WTC11 (cell line): ENCODE results near the gene ZSCAN10.

Source experiments
- CBFB ChIP-seq: sonication (generic); formaldehyde crosslinking; IDR thresholded peaks from 2 replicates; pipeline ENCODE4 v1.8.1; 2022; ENCODE audit warnings: mild to moderate bottlenecking, low read depth, missing genetic modification reagents
- CTCF ChIP-seq: fragments of 200-600 bp; IDR thresholded peaks from 2 replicates; pipeline ENCODE4 v1.8.0; 2022; ENCODE audit warnings: antibody characterized with exemption
- ESRRA ChIP-seq: sonication (generic); formaldehyde crosslinking; IDR thresholded peaks from 2 replicates; pipeline ENCODE4 v1.8.1; 2022; ENCODE audit warnings: mild to moderate bottlenecking, missing genetic modification reagents, borderline replicate concordance
- NR3C1 ChIP-seq: sonication (generic); formaldehyde crosslinking; conservative IDR thresholded peaks from 2 replicates; pipeline ENCODE4 v1.8.1; 2023; ENCODE audit warnings: low read depth, mild to moderate bottlenecking, missing genetic modification reagents
- TCF7 ChIP-seq: sonication (generic); formaldehyde crosslinking; IDR thresholded peaks from 2 replicates; pipeline ENCODE4 v1.8.0; 2022; ENCODE audit warnings: mild to moderate bottlenecking, low read depth, missing genetic modification reagents, moderate library complexity
- TEAD4 ChIP-seq: sonication (generic); formaldehyde crosslinking; IDR thresholded peaks from 2 replicates; pipeline ENCODE4 v1.8.0; 2022; ENCODE audit warnings: mild to moderate bottlenecking, missing genetic modification reagents
- ZNF138 ChIP-seq: sonication (generic); formaldehyde crosslinking; conservative IDR thresholded peaks from 2 replicates; pipeline ENCODE4 v1.8.1; 2022; ENCODE audit warnings: mild to moderate bottlenecking, moderate library complexity, missing genetic modification reagents
- ZNF263 ChIP-seq: sonication (generic); formaldehyde crosslinking; IDR thresholded peaks from 2 replicates; pipeline ENCODE4 v1.8.1; 2022; ENCODE audit warnings: low read depth, mild to moderate bottlenecking, moderate library complexity, missing genetic modification reagents
- ZNF425 ChIP-seq: fragments of 250-450 bp; sonication (Bioruptor Pico); conservative IDR thresholded peaks from 2 replicates; pipeline ENCODE4 v1.9.0; 2021; ENCODE audit warnings: mild to moderate bottlenecking
- TF ChIP-seq, protein P1 (sequence below): sonication (generic); formaldehyde crosslinking; conservative IDR thresholded peaks from 2 replicates; pipeline ENCODE4 v1.8.1; 2022; ENCODE audit warnings: mild to moderate bottlenecking, missing genetic modification reagents
- TF ChIP-seq, protein P2 (sequence below): sonication (generic); formaldehyde crosslinking; IDR thresholded peaks from 2 replicates; pipeline ENCODE4 v1.8.0; 2022; ENCODE audit warnings: mild to moderate bottlenecking, missing genetic modification reagents
- TF ChIP-seq, protein P3 (sequence below): sonication (generic); formaldehyde crosslinking; IDR thresholded peaks from 2 replicates; pipeline ENCODE4 v1.8.1; 2022; ENCODE audit warnings: low read depth, missing genetic modification reagents, borderline replicate concordance

DNA sequence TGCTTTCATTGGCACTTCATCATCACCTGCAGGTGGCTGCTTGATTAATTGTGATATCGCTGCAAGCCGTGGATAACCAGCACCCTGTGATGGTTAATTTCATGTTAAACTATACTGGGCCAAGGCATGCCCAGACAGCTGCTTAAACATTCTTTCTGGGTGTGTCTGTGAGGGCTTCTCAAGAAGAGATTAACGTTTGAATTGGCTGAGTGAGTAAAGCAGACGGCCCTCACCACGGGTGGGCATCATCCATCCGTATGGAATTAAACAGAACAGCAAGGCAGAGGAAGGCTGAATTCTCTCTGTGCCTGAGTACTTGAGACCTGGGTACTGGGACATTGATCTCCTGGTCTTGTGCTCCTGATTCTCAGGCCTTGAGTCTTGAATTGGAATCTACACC is 28.7 kb upstream of the ZSCAN10 start:
- TF ChIP-seq, protein P1, sequence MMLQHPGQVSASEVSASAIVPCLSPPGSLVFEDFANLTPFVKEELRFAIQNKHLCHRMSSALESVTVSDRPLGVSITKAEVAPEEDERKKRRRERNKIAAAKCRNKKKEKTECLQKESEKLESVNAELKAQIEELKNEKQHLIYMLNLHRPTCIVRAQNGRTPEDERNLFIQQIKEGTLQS (CRISPR knock-in tag): no peak
- TF ChIP-seq CTCF (no peak), ZNF138 (CRISPR knock-in tag) (no peak), NR3C1 (CRISPR knock-in tag) (no peak), CBFB (CRISPR knock-in tag) (no peak), ZNF425 (CRISPR knock-in tag) (no peak), TCF7 (CRISPR knock-in tag) (no peak), TEAD4 (CRISPR knock-in tag) (no peak), ZNF263 (CRISPR knock-in tag) (no peak), ESRRA (no peak)
- TF ChIP-seq, protein P2, sequence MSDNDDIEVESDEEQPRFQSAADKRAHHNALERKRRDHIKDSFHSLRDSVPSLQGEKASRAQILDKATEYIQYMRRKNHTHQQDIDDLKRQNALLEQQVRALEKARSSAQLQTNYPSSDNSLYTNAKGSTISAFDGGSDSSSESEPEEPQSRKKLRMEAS (CRISPR knock-in tag): no peak
- TF ChIP-seq, protein P3, sequence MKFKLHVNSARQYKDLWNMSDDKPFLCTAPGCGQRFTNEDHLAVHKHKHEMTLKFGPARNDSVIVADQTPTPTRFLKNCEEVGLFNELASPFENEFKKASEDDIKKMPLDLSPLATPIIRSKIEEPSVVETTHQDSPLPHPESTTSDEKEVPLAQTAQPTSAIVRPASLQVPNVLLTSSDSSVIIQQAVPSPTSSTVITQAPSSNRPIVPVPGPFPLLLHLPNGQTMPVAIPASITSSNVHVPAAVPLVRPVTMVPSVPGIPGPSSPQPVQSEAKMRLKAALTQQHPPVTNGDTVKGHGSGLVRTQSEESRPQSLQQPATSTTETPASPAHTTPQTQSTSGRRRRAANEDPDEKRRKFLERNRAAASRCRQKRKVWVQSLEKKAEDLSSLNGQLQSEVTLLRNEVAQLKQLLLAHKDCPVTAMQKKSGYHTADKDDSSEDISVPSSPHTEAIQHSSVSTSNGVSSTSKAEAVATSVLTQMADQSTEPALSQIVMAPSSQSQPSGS: no peak
